GM15510 (cell line): ENCODE results near the gene CBL.
A peak's percentile ranks its signal among the peaks of the same experiment; 100 is the strongest.

ENCODE experiments used
- POLR2A ChIP-seq: IDR thresholded peaks from 3 replicates; pipeline ENCODE4 v1.6.1; 2011; ENCODE audit warnings: borderline replicate concordance; ENCODE audit not compliant: insufficient read length; ENCODE audit errors: extremely low read depth

The CBL gene

GRCh38 chr11:119205574-119206510, at the start of gene CBL:
CBL (plus strand) TSS chr11:119206339; CDS start chr11:119206418, 79 bp downstream.
- peak; percentile 51 for TF ChIP-seq POLR2A

- TF ChIP-seq POLR2A, result no peak
Measured at GRCh38 chr11:119156496-119156895, 49.6 kb upstream of the CBL start.

- TF ChIP-seq POLR2A, result no peak
Measured at GRCh38 chr11:119157063-119157462, 49.1 kb upstream of the CBL start.

- no peak for TF ChIP-seq POLR2A
Measured at GRCh38 chr11:119158467-119158866, 47.7 kb upstream of the CBL start.

GRCh38 chr11:119160151-119160550, 46.0 kb upstream of the CBL start:
- TF ChIP-seq POLR2A, result no peak

GRCh38 chr11:119161871-119162270, 44.3 kb upstream of the CBL start:
- no peak for TF ChIP-seq POLR2A

GRCh38 chr11:119166368-119167076, 39.6 kb upstream of the CBL start:
- no peak for TF ChIP-seq POLR2A

GRCh38 chr11:119167933-119168332, 38.2 kb upstream of the CBL start:
- TF ChIP-seq POLR2A, result no peak

- peak; percentile 83 for TF ChIP-seq POLR2A
Measured at GRCh38 chr11:119168471-119169281, 37.5 kb upstream of the CBL start, which contains the start of gene NLRX1. NLRX1 (plus strand) TSS chr11:119168725; CDS start chr11:119171404, 2,679 bp downstream.

GRCh38 chr11:119169282-119169719, 36.8 kb upstream of the CBL start:
- TF ChIP-seq POLR2A, result no peak

- TF ChIP-seq POLR2A, result no peak
Measured at GRCh38 chr11:119172513-119172912, 33.6 kb upstream of the CBL start.

GRCh38 chr11:119173453-119173852, 32.7 kb upstream of the CBL start:
- no peak for TF ChIP-seq POLR2A

- TF ChIP-seq POLR2A, result no peak
Measured at GRCh38 chr11:119175493-119176077, 30.6 kb upstream of the CBL start.

- no peak for TF ChIP-seq POLR2A
Measured at GRCh38 chr11:119178166-119178680, 27.9 kb upstream of the CBL start.
